ENCODE data around the gene MAEA. TPM values are rescaled to one million over a fixed set of nuclear protein-coding genes. Genes with fewer than 3 reads are reported as not detected.

The MAEA gene
- polyA plus RNA-seq (2013, experiment 1 of 2) = 37.6 TPM
- 37.1 TPM for polyA plus RNA-seq (2013, experiment 2 of 2)

DNA sequence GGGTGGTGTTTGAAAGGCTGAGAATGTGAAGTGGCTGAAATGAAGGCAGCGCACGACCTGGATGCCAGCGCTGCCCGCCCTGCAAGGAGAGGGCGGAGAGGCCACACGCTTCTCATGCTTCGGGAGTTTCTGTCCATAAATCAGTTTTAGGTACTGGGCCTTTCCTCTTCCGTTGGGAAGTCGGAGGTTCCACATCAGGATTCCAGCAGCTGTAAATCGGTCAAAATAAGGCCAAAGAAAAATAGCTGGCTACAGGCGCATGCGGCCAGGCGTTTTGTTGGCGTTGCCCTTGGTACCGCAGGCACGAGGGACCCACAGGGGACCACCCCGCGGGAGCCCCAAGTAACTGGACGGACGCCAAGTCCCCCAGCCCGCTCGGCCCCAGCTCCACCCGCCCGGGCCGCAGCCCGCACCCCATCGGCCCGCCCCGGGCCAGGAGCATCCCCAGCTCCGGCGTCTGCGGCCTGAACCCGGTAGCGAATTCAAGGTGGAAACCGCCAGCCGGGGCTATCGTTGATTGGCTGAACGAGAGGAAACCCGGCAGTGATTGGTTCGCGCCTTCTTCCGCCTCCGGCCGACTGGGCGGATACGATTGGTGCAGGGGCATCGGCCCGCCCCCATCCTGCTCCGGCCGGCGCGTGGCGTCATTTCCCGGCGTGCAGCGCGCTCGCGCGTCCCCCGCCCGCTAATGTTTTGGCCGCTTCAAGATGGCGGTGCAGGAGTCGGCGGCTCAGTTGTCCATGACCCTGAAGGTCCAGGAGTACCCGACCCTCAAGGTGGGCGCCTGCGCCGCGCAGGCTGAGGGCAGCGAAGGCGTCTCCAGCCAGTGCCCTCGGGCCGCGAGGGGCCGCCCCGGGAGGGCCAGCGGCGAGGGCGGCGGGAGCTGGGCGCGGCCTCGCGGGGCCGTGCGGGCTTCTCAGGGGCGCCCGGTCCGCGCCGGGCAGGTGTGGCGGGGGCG is at the start of gene MAEA:
TSS of gene MAEA (plus strand) at position 685 of the 958 bp plus-strand sequence. CDS start at position 708, 23 bp downstream.
- H3K4ac ChIP-seq (ENCODE audit: low read depth in 1 of 2, low read length in 2 of 2) = peak within 1 kb of the TSS; percentile 84 to 98
- H2BK120ac ChIP-seq (ENCODE audit: low read depth, low read length) = peak within 1 kb of the TSS; percentile 76
- H2BK15ac ChIP-seq (ENCODE audit: low read depth, poor library complexity, severe bottlenecking) = peak within 1 kb of the TSS; percentile 84
- H4K91ac ChIP-seq (ENCODE audit: low read length) = peak within 1 kb of the TSS; percentile 93
- DNase-seq = peak; percentile 96
- peak within 1 kb of the TSS in 1 of 2 experiments; percentile 75 for H3K14ac ChIP-seq (ENCODE audit: low read length in 2 of 2)
- peak within 1 kb of the TSS; percentile 93 to 95 for H3K18ac ChIP-seq (ENCODE audit: low read depth in 1 of 2, low read length in 2 of 2)
- H3K9me3 ChIP-seq (ENCODE audit: control insufficient read depth, low read length) = no peaks in the 10 kb centered on the region
- peak within 1 kb of the TSS; percentile 96 for H3K4me2 ChIP-seq (ENCODE audit: low read length, poor library complexity, severe bottlenecking)
- no peaks in the 10 kb centered on the region for H3K27me3 ChIP-seq (ENCODE audit: control insufficient read depth in 1 of 2, insufficient read depth in 1 of 2, low read length in 2 of 2)
- peak within 1 kb of the TSS; percentile 64 for H3K27ac ChIP-seq (ENCODE audit: low read length, poor library complexity, severe bottlenecking)
- peak within 1 kb of the TSS in 1 of 2 experiments; percentile 91 for H3K23ac ChIP-seq (ENCODE audit: low read length in 2 of 2)
- peaks cover 6% of the 10 kb centered on the region for H3K79me1 ChIP-seq (replicated peaks; ENCODE audit: low read length, poor library complexity, severe bottlenecking)
- H2AK5ac ChIP-seq (ENCODE audit: low read length, severe bottlenecking) = no peak within 1 kb of the TSS
- H2BK12ac ChIP-seq (ENCODE audit: low read length in 2 of 2) = peak within 1 kb of the TSS in 1 of 2 experiments; percentile 47
- peak within 1 kb of the TSS; percentile 96 for H4K8ac ChIP-seq (ENCODE audit: low read length)
- peaks cover 3 to 11% of the 10 kb centered on the region in 2 experiments for H3K36me3 ChIP-seq (ENCODE audit: control insufficient read depth in 1 of 2, insufficient read depth in 2 of 2, low read depth in 1 of 2, low read length in 2 of 2)
- peak within 1 kb of the TSS; percentile 81 to 98 for H3K4me3 ChIP-seq (ENCODE audit: insufficient read depth in 1 of 2, low read depth in 1 of 2, low read length in 2 of 2)
- peak within 1 kb of the TSS; percentile 94 for H2AFZ ChIP-seq (ENCODE audit: low read depth, low read length)
- under 1% methylated on average over 81 of the region's 95 CpGs for WGBS
- peaks cover 44% of the 10 kb centered on the region for H3K4me1 ChIP-seq (ENCODE audit: control insufficient read depth, insufficient read depth, low read depth, low read length)
- no peak within 1 kb of the TSS for H2BK5ac ChIP-seq (ENCODE audit: low read depth, low read length, poor library complexity, severe bottlenecking)
- peak within 1 kb of the TSS; percentile 92 for H3K9ac ChIP-seq (ENCODE audit: low read length)

DNA sequence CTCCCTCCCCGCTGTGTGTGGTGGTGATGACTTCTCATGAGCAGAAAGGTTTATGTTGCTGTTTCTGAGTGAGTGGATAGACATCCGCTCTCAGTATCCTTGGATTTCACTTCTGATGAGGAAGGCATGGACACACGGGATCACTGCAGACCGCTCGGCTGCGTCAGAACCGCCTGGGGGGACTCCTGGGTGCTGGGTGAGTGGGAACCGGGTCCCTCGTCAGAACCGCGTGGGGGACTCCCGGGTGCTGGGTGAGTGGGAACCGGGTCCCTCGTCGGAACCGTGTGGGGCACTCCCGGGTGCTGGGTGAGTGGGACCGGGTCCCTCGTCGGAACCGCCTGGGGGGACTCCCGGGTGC is 49.8 kb upstream of the MAEA start:
- H3K14ac ChIP-seq (ENCODE audit: low read length in 2 of 2) = no peak overlapping the region
- no peak overlapping the region for H2AK5ac ChIP-seq (ENCODE audit: low read length, severe bottlenecking)
- H4K8ac ChIP-seq (ENCODE audit: low read length) = peak overlapping the region; percentile 35
- no peak overlapping the region for H4K91ac ChIP-seq (ENCODE audit: low read length)
- no peak overlapping the region for H2AFZ ChIP-seq (ENCODE audit: low read depth, low read length)
- H3K4me3 ChIP-seq (ENCODE audit: insufficient read depth in 1 of 2, low read depth in 1 of 2, low read length in 2 of 2) = no peak overlapping the region
- DNase-seq = no peak
- H2BK12ac ChIP-seq (ENCODE audit: low read length in 2 of 2) = no peak overlapping the region
- 93% methylated on average over 12 of the region's 22 CpGs for WGBS
- no peaks in the 10 kb centered on the region for H3K27me3 ChIP-seq (ENCODE audit: control insufficient read depth in 1 of 2, insufficient read depth in 1 of 2, low read length in 2 of 2)
- no peak overlapping the region for H3K27ac ChIP-seq (ENCODE audit: low read length, poor library complexity, severe bottlenecking)
- peaks cover 36% of the 10 kb centered on the region for H3K4me1 ChIP-seq (ENCODE audit: control insufficient read depth, insufficient read depth, low read depth, low read length)
- H3K9me3 ChIP-seq (ENCODE audit: control insufficient read depth, low read length) = no peaks in the 10 kb centered on the region
- H3K18ac ChIP-seq (ENCODE audit: low read depth in 1 of 2, low read length in 2 of 2) = peak overlapping the region in 1 of 2 experiments; percentile 4
- H3K36me3 ChIP-seq (ENCODE audit: control insufficient read depth in 1 of 2, insufficient read depth in 2 of 2, low read depth in 1 of 2, low read length in 2 of 2) = peaks cover 59 to 91% of the 10 kb centered on the region in 2 experiments
- H2BK15ac ChIP-seq (ENCODE audit: low read depth, poor library complexity, severe bottlenecking) = no peak overlapping the region
- H3K23ac ChIP-seq (ENCODE audit: low read length in 2 of 2) = no peak overlapping the region
- no peak overlapping the region for H2BK120ac ChIP-seq (ENCODE audit: low read depth, low read length)
- no peak overlapping the region for H3K9ac ChIP-seq (ENCODE audit: low read length)
- H2BK5ac ChIP-seq (ENCODE audit: low read depth, low read length, poor library complexity, severe bottlenecking) = no peak overlapping the region
- peaks cover 17% of the 10 kb centered on the region for H3K79me1 ChIP-seq (replicated peaks; ENCODE audit: low read length, poor library complexity, severe bottlenecking)
- H3K4me2 ChIP-seq (ENCODE audit: low read length, poor library complexity, severe bottlenecking) = no peak overlapping the region
- H3K4ac ChIP-seq (ENCODE audit: low read depth in 1 of 2, low read length in 2 of 2) = no peak overlapping the region

DNA sequence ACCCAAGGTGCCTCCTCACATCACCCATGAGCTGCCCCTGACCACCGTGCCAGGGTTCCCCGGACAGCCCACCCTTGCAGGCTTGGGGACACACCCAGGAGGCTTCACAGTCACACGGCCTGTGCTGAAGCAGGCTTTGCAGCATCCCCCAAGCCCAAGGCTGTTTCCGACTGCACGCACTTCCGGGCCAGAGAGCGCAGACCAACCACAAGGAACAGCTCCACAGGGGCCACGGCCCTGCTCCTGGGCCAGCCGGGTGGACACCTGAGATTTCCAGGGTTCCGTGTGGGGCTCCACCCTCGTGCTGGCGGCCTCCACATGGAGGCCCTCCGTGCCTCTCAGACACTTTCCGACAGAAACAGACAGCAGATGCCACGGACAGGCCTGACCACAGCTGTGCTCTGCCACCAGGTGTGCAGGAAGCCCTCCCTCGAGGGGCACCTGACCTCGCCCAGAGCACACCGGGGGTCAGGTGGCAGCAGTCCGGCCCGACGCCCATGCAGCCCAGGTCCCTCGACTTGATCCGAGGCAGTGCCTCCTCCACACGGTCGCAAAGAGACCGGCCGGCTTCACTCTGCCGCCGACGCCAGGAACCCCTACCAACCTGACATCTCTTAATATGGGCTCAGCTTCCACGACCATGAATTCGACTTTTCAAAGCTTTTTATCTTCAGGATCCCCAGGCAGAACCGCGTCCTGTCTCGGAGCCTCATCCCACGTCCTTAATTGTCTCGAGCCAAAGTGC is 48.8 kb upstream of the MAEA start:
- Histone ChIP-seq H4K91ac (ENCODE audit: low read length) (no peak overlapping the region), H3K79me1 (replicated peaks; ENCODE audit: low read length, poor library complexity, severe bottlenecking) (peaks cover 15% of the 10 kb centered on the region), H3K36me3 (ENCODE audit: control insufficient read depth in 1 of 2, insufficient read depth in 2 of 2, low read depth in 1 of 2, low read length in 2 of 2) (peaks cover 49 to 90% of the 10 kb centered on the region in 2 experiments), H3K4me3 (ENCODE audit: insufficient read depth in 1 of 2, low read depth in 1 of 2, low read length in 2 of 2) (no peak overlapping the region), H4K8ac (ENCODE audit: low read length) (no peak overlapping the region), H3K4ac (ENCODE audit: low read depth in 1 of 2, low read length in 2 of 2) (no peak overlapping the region), H3K18ac (ENCODE audit: low read depth in 1 of 2, low read length in 2 of 2) (no peak overlapping the region), H3K14ac (ENCODE audit: low read length in 2 of 2) (no peak overlapping the region), H2AK5ac (ENCODE audit: low read length, severe bottlenecking) (no peak overlapping the region), H2BK15ac (ENCODE audit: low read depth, poor library complexity, severe bottlenecking) (no peak overlapping the region), H3K9me3 (ENCODE audit: control insufficient read depth, low read length) (no peaks in the 10 kb centered on the region), H3K4me2 (ENCODE audit: low read length, poor library complexity, severe bottlenecking) (no peak overlapping the region), H2BK120ac (ENCODE audit: low read depth, low read length) (no peak overlapping the region), H2AFZ (ENCODE audit: low read depth, low read length) (no peak overlapping the region), H3K23ac (ENCODE audit: low read length in 2 of 2) (no peak overlapping the region), H2BK5ac (ENCODE audit: low read depth, low read length, poor library complexity, severe bottlenecking) (no peak overlapping the region), H2BK12ac (ENCODE audit: low read length in 2 of 2) (no peak overlapping the region), H3K27me3 (ENCODE audit: control insufficient read depth in 1 of 2, insufficient read depth in 1 of 2, low read length in 2 of 2) (no peaks in the 10 kb centered on the region), H3K27ac (ENCODE audit: low read length, poor library complexity, severe bottlenecking) (no peak overlapping the region), H3K4me1 (ENCODE audit: control insufficient read depth, insufficient read depth, low read depth, low read length) (peaks cover 46% of the 10 kb centered on the region), H3K9ac (ENCODE audit: low read length) (no peak overlapping the region)
- DNase-seq = no peak
- 97% methylated on average over 37 of the region's 37 CpGs for WGBS

DNA sequence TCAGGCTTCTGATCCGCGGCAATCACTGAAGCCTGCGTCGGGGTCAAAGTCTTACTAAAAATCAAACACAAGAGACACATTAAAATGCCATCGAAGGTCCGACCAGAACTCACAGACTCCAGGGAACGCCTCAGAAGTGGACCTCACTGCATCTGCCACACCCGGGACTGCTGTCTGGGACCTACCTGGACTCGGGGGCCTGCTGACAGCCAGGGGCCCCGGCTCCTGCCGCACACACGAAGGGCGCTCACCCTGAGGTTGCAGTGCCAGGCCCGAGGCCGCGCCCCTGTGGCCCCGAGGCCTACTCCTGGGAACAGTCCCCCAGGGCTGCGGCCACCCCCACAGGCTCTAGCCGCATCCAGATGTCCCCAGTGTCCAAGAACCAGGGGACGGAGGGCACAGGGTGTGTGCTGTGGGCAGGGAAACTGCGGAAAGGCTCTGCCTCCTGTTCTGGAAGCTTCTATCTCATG is 48.2 kb upstream of the MAEA start:
- H3K27ac ChIP-seq (ENCODE audit: low read length, poor library complexity, severe bottlenecking) = no peak overlapping the region
- H2AFZ ChIP-seq (ENCODE audit: low read depth, low read length) = no peak overlapping the region
- peaks cover 45 to 90% of the 10 kb centered on the region in 2 experiments for H3K36me3 ChIP-seq (ENCODE audit: control insufficient read depth in 1 of 2, insufficient read depth in 2 of 2, low read depth in 1 of 2, low read length in 2 of 2)
- no peak overlapping the region for H2BK12ac ChIP-seq (ENCODE audit: low read length in 2 of 2)
- no peak overlapping the region for H3K23ac ChIP-seq (ENCODE audit: low read length in 2 of 2)
- no peak overlapping the region for H4K91ac ChIP-seq (ENCODE audit: low read length)
- WGBS = 98% methylated on average over 21 of the region's 21 CpGs
- no peak overlapping the region for H3K4ac ChIP-seq (ENCODE audit: low read depth in 1 of 2, low read length in 2 of 2)
- no peak overlapping the region for H2AK5ac ChIP-seq (ENCODE audit: low read length, severe bottlenecking)
- no peak for DNase-seq
- H3K79me1 ChIP-seq (replicated peaks; ENCODE audit: low read length, poor library complexity, severe bottlenecking) = peaks cover 11% of the 10 kb centered on the region
- no peak overlapping the region for H3K9ac ChIP-seq (ENCODE audit: low read length)
- no peak overlapping the region for H2BK5ac ChIP-seq (ENCODE audit: low read depth, low read length, poor library complexity, severe bottlenecking)
- no peak overlapping the region for H2BK15ac ChIP-seq (ENCODE audit: low read depth, poor library complexity, severe bottlenecking)
- H3K4me2 ChIP-seq (ENCODE audit: low read length, poor library complexity, severe bottlenecking) = no peak overlapping the region
- no peak overlapping the region for H3K18ac ChIP-seq (ENCODE audit: low read depth in 1 of 2, low read length in 2 of 2)
- no peak overlapping the region for H3K14ac ChIP-seq (ENCODE audit: low read length in 2 of 2)
- H3K27me3 ChIP-seq (ENCODE audit: control insufficient read depth in 1 of 2, insufficient read depth in 1 of 2, low read length in 2 of 2) = no peaks in the 10 kb centered on the region
- H4K8ac ChIP-seq (ENCODE audit: low read length) = no peak overlapping the region
- no peak overlapping the region for H3K4me3 ChIP-seq (ENCODE audit: insufficient read depth in 1 of 2, low read depth in 1 of 2, low read length in 2 of 2)
- H2BK120ac ChIP-seq (ENCODE audit: low read depth, low read length) = no peak overlapping the region
- H3K4me1 ChIP-seq (ENCODE audit: control insufficient read depth, insufficient read depth, low read depth, low read length) = peaks cover 52% of the 10 kb centered on the region
- H3K9me3 ChIP-seq (ENCODE audit: control insufficient read depth, low read length) = no peaks in the 10 kb centered on the region

Data from mesenchymal stem cell (in vitro differentiated cells and primary cell).